ENCODE data around the gene DHRS3.

- TF ChIP-seq EZH2 (IDR thresholded peaks at IDR 0.05) (no peak), POLR2AphosphoS5 (IDR thresholded peaks at IDR 0.05; ENCODE audit: borderline replicate concordance, low read depth, low read length) (no peak), FOXP2 (optimal IDR thresholded peaks at IDR 0.05; ENCODE audit: control extremely low read depth, extremely low read length, insufficient read depth) (no peak)
These were observed 16.1 kb upstream of the DHRS3 start for GRCh38 chr1:12634156-12634555.

Measured in SK-N-MC (cell line).